Naive B cell (primary cell): ENCODE results near the gene ELAVL1. TPM values are rescaled to one million over a fixed set of nuclear protein-coding genes. Genes with fewer than 3 reads are reported as not detected.
"Not testable (repeated sequence)": the region's sequence is repeated elsewhere in the genome, so short reads cannot be mapped to it uniquely, and the experiment has no call there.

Experiments used
- ATAC-seq, 2 donors: fragments of 150-1000 bp; cut with Tn5 transposase; 2 replicates each; pipeline ENCODE4 v1.10.0; 2021; ENCODE audit warnings: low read depth in 2 of 2, mild to moderate bottlenecking in 2 of 2, moderate library complexity in 2 of 2
- DNase-seq: peaks from one replicate; pipeline ENCODE4 v3.0.0; 2022
- H3K27ac Mint-ChIP-seq, 6 donors: one replicate each; pipeline ENCODE4 v1.8.0; 2020 to 2022; ENCODE audit warnings: mild to moderate bottlenecking in 6 of 6, mixed read lengths in 6 of 6, moderate library complexity in 5 of 6, inconsistent platforms in 2 of 6
- H3K27me3 Mint-ChIP-seq, 3 donors: one replicate each; pipeline ENCODE4 v1.8.0; 2021 to 2022; ENCODE audit warnings: mixed read lengths in 3 of 3, mild to moderate bottlenecking in 1 of 3
- H3K36me3 Mint-ChIP-seq, 2 donors: one replicate each; pipeline ENCODE4 v1.8.0; 2020 to 2022; ENCODE audit warnings: mixed read lengths in 2 of 2, inconsistent platforms in 1 of 2, mild to moderate bottlenecking in 1 of 2
- H3K4me1 Mint-ChIP-seq, 3 donors: one replicate each; pipeline ENCODE4 v1.8.0; 2020 to 2022; ENCODE audit warnings: mixed read lengths in 3 of 3, inconsistent platforms in 1 of 3, mild to moderate bottlenecking in 1 of 3, moderate library complexity in 1 of 3
- H3K4me3 Mint-ChIP-seq, 8 donors: one replicate each; pipeline ENCODE4 v1.8.0; 2020 to 2022; ENCODE audit warnings: mild to moderate bottlenecking in 8 of 8, mixed read lengths in 8 of 8, moderate library complexity in 8 of 8, inconsistent platforms in 2 of 8
- H3K9me3 Mint-ChIP-seq, 7 donors: one replicate each; pipeline ENCODE4 v1.8.0; 2020 to 2022; ENCODE audit warnings: mixed read lengths in 7 of 7, mild to moderate bottlenecking in 5 of 7, inconsistent platforms in 2 of 7, moderate library complexity in 1 of 7
- polyA plus RNA-seq, 6 donors: library from polyadenylated mRNA; unstranded; fragments of 300-500 nt; fragmentation: Illumina TruSeq; gene quantifications; one replicate each; pipeline ENCODE4 v1.2.3, GENCODE V29; 2021; ENCODE audit warnings: low read depth in 6 of 6

Gene ELAVL1
- polyA plus RNA-seq, 6 donors from 2014 or later = 49.9 to 74.3 (median 59.4) TPM

DNA sequence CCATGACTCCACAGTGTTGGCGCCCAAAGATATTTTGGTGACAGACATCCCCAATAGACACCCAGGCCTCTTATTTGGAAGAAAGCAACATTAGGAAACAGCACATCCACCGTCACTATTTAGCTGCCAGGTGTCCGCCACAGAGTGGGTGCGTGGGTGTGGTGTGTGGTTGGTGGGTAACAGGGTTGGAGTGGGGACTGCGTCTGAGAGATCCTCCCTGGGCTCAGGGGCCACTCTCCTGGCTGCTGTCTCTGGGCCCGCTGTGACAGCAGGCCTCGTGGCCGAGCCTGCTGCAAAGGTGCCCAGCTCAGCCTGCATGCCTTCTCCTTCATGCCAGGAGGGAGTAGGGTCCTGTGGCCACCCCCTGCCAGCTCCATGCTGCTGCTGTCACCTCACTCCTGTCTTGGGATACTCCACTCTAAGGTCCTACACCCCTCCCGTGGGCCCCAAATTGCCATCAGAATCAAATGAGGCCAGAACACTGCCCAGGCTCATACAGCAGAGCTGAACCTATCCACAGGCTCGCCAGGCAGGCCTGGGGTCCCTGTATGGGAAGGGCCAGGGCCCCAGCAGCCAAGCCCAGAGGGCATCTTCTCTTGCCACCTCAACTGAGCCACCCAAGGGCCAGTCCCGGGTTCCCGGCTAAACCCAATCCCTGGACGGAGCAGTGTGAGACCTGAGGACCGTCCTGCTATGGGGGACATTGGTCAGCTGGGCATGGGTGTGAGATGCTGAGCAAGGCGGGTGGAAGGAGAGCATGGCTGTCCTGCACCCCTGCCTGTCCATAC lies 37.2 kb downstream of the ELAVL1 start:
- no peaks in the 10 kb centered on the region for H3K9me3 Mint-ChIP-seq
- H3K27ac Mint-ChIP-seq = peak overlapping the region in 1 of 6 donors; percentile 28
- peaks cover 11% of the 10 kb centered on the region in 2 donors for H3K36me3 Mint-ChIP-seq
- no peak for DNase-seq
- H3K4me1 Mint-ChIP-seq = peaks cover 0 to 4% (median 0%) of the 10 kb centered on the region in 3 donors
- H3K27me3 Mint-ChIP-seq = no peaks in the 10 kb centered on the region
- ATAC-seq = no peak
- no peak overlapping the region for H3K4me3 Mint-ChIP-seq

DNA sequence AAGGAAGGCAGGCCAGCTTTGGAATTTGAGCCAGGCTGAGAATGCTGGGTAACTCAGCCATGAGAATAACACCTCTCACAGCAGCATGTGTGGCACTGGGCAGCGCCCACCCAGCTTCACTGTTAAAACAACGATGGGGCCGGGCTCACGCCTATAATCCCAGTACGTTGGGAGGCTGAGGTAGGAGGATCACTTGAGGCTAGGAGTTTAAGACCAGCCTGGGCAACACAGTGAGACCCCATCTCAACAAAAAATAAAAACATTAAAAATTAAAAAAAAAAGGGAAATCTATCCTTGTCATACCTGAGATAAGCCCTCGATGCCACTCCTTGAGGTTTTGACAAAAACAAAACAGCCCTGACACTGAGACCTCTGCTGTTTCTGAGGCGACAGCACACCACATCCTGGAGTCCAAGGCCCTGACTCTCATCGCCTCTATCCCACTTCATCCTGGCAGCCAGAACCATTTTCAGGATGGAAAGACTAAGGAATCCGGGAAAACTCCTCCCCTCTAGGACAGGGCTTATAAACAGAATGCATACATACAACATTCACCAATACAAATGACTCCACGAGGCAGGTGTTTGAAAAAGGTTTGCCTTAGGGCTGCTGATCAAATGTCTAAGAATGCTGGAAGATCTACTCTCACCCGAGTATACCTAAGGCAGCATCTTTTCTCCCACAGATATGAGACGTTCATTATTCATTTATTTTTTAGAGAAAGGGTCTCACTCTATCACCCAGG lies 39.3 kb downstream of the ELAVL1 start:
- Mint-ChIP-seq H3K9me3 (no peaks in the 10 kb centered on the region), H3K27ac (no peak overlapping the region)

DNA sequence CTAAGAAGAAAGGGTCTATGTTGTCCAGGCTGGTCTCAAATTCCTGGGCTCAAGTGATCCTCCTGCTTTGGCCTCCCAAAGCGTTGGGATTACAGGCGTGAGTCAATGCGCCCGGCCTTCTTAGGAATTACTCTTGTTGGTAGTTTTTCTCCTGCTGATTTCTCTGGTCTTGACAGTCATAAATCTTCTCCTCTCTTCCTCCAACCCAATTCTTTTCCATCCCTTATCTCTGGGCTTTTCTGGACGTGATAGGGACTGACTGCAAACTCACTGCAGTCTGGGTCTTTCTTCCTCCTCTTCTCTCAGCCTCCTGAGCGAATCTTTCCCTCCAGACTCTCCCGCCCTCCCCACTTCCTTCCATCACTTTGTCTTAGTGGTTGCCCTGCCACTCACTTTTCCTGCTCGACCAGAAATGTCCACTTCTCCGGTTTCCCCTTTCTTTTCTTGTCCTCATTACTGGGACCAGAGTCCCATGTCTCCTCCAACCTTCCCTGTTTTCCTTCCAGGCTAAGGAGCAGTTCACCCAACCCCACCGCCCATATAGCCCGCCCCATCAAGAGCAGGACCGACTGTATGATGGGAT lies 40.1 kb downstream of the ELAVL1 start:
- Mint-ChIP-seq H3K4me1 (peaks cover 0 to 4% (median 0%) of the 10 kb centered on the region in 3 donors), H3K9me3 (no peaks in the 10 kb centered on the region), H3K27ac (peak overlapping the region in 3 of 6 donors; percentile 63 to 88 (median 80)), H3K36me3 (peaks cover 11 to 13% of the 10 kb centered on the region in 2 donors), H3K27me3 (no peaks in the 10 kb centered on the region), H3K4me3 (no peak overlapping the region)
- no peak for DNase-seq
- ATAC-seq = no peak

More for the DNA sequence above, 39.3 kb downstream of the ELAVL1 start:
- Mint-ChIP-seq H3K36me3 (peaks cover 11 to 13% of the 10 kb centered on the region in 2 donors), H3K4me1 (peaks cover 0 to 4% (median 0%) of the 10 kb centered on the region in 3 donors), H3K4me3 (no peak overlapping the region), H3K27me3 (no peaks in the 10 kb centered on the region)
- DNase-seq (no peak), ATAC-seq (no peak)

DNA sequence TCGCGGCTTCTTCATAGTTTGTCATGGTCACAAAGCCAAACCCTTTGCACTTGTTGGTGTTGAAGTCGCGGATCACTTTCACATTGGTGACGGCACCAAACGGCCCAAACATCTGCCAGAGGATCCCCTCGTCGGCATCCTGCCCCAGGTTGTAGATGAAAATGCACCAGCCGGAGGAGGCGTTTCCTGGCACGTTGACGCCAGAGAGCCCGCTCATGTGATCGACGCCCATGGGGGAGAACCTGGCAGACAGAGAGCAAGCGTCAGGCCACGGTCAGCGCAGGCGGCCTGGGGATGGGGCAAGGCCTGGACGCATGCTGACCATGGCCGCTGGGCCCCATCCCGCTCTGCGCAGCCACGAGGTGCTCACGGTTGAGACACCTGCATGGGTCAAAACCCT lies 41.9 kb downstream of the ELAVL1 start:
- Mint-ChIP-seq H3K36me3 (peaks cover 11 to 13% of the 10 kb centered on the region in 2 donors), H3K9me3 (no peaks in the 10 kb centered on the region), H3K4me1 (peaks cover 0 to 4% (median 0%) of the 10 kb centered on the region in 3 donors), H3K27me3 (no peaks in the 10 kb centered on the region), H3K4me3 (no peak overlapping the region), H3K27ac (no peak overlapping the region)
- no peak for DNase-seq
- ATAC-seq = no peak

DNA sequence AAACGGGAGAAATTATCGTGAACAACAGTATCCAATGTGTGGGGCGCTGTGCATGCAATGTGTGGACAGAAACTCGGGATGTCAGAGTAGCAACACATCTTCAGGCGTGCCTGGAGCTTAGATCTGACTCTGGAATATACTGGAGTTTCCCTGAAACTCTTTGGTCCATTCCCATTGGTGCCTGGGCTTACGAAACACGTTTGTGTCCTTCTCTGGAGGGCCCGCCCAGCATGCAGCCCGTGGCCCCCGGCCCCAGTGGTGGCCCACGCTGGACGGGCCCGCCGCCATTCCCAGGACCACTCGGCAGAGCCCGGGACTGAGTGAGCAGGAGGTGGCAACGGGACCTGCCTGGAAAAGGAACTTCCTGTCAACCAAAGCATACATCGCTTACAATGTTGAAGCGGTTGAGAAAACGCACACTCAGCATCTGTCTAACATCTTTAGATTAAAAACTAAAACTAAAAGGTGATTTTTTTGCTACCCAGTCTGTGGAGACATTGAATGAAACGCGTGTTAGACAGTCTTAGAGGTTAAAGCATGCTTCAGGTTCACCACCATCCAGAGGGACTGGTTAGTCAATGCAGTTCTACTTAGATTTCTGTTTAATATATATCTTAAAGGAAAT lies 42.7 kb downstream of the ELAVL1 start:
- Mint-ChIP-seq H3K27ac (no peak overlapping the region), H3K9me3 (no peaks in the 10 kb centered on the region), H3K36me3 (peaks cover 11 to 13% of the 10 kb centered on the region in 2 donors), H3K27me3 (no peaks in the 10 kb centered on the region), H3K4me1 (peaks cover 0 to 4% (median 0%) of the 10 kb centered on the region in 3 donors), H3K4me3 (no peak overlapping the region)
- ATAC-seq (no peak), DNase-seq (no peak)

DNA sequence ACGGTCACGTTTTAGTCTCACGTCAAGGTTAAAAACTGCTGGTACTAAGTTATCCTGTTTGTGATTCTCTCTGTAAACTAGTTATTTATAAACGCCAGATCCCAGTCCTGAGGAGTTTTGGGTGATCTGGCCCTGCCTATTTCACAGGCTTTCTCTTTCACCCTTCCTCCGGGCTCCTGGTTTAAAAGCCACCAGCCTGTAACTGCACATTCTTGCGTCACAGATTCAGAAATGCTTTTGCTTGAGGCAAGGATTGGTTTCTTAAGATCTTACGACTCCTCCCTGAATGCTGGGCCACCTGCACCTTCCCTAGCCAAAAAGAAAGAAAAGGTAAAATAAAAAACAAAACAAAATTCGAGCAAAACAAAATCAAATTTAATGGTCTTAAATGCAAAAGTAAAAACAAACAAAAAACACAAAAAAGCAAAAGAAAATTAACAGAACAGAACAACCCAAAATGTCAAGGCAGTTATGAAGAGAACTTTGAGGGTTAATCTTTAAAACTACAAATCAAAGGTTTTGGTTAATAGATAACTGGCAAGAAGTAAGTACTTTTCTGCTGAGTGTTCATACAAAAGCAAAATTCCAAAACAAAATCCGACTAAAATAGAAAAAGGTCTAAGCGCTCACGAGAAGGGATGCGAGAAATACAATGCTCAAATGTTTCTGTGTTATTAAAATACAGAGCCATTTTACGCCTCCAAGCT lies 43.4 kb downstream of the ELAVL1 start:
- Mint-ChIP-seq H3K36me3 (peaks cover 8 to 11% of the 10 kb centered on the region in 2 donors), H3K9me3 (no peaks in the 10 kb centered on the region), H3K27ac (peak overlapping the region in 2 of 6 donors; percentile 69 to 79), H3K27me3 (no peaks in the 10 kb centered on the region), H3K4me1 (peaks cover 0 to 4% (median 0%) of the 10 kb centered on the region in 3 donors), H3K4me3 (no peak overlapping the region)
- ATAC-seq = no peak
- DNase-seq = no peak

DNA sequence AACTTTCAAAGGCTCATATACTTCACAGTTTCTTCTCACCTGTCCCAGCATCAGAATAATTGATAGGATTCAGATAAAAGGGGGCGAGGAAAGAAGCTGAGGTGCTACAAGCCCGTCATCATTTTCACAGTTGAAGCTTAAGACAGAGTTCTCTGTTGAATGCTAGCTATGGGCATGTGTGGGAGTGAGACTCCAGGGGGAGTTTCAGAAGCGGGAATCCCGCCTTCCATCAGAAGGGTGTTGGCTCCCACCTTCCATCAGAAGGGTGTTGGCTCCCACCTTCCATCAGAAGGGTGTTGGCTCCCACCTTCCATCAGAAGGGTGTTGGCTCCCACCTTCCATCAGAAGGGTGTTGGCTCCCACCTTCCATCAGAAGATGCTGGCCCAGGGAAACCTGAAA lies 44.4 kb downstream of the ELAVL1 start:
- H3K36me3 Mint-ChIP-seq, H3K27me3 Mint-ChIP-seq, ATAC-seq, H3K4me1 Mint-ChIP-seq, DNase-seq, H3K4me3 Mint-ChIP-seq, H3K9me3 Mint-ChIP-seq: not testable (repeated sequence)
- H3K27ac Mint-ChIP-seq = peak overlapping the region in 1 of 6 donors; percentile 30

DNA sequence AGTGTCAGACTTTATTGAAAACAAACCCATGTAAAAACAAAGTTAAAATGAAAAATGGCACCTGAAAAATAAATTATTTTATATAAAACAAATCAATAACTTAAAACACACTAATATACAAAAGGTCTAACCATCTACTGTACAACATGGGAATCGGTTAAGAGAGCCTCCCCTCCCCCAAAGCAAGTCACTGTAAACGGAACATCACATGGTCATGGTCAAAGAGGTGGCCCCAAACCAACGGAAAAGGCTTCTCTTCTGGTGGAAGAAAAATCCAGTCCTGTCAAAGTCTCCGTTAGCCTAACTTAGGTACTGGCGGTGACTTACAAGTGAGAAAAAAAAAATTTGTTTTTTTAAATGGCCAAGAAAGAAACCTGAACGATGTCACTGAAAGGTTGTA lies 46.2 kb downstream of the ELAVL1 start:
- Mint-ChIP-seq H3K27me3 (no peaks in the 10 kb centered on the region), H3K4me1 (peaks cover 0 to 2% (median 0%) of the 10 kb centered on the region in 3 donors), H3K36me3 (peaks cover 0 to 4% of the 10 kb centered on the region in 2 donors), H3K27ac (no peak overlapping the region), H3K9me3 (no peaks in the 10 kb centered on the region), H3K4me3 (no peak overlapping the region)
- ATAC-seq = no peak
- no peak for DNase-seq

DNA sequence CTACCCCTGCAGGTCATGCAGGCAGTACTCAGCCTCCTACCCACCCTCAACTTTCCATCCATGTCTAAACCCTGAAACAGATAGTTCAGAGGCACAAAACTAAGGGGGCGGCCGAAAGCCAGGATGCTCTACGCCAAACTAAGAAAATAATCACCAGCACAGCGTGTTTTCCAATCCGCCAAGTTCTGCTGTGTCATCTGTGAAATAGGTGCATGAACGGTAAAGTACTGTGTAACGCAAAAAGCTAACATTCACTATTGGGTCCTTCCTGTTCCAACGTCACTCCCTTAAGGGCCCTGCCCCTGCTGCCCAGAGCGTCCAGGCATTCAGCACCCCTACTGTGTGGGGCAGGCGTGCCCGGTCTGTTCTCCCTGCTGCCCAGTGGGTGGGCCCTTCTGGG lies 49.7 kb downstream of the ELAVL1 start:
- no peaks in the 10 kb centered on the region for H3K36me3 Mint-ChIP-seq
- H3K4me1 Mint-ChIP-seq = peaks cover 0 to 3% (median 2%) of the 10 kb centered on the region in 3 donors
- no peaks in the 10 kb centered on the region for H3K9me3 Mint-ChIP-seq
- no peak for ATAC-seq
- H3K27ac Mint-ChIP-seq = peak overlapping the region in 1 of 6 donors; percentile 10
- H3K4me3 Mint-ChIP-seq = no peak overlapping the region
- no peaks in the 10 kb centered on the region for H3K27me3 Mint-ChIP-seq
- DNase-seq = no peak

DNA sequence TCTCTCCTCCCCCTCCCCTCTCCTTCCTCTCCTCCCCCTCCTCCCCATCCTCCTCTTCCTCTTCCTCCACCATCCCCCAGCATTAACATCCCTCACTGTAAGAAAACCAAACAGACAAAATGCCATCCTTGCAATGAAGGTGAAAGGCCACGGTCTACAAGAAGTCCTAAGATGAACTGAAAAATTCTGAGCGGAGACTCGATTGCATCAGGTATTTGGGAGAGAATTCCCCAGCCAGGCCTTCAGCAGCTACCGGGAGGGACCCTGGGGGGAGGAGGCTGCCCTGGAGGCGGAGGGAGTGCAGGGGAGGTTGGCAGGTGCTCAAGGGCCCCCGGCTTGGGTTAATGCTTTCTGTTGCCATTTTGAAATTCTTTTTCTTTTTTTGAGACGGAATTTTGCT lies 51.9 kb downstream of the ELAVL1 start:
- H3K4me1 Mint-ChIP-seq = peaks cover 0 to 3% (median 2%) of the 10 kb centered on the region in 3 donors
- H3K4me3 Mint-ChIP-seq = no peak overlapping the region
- H3K9me3 Mint-ChIP-seq = no peaks in the 10 kb centered on the region
- DNase-seq = no peak
- no peaks in the 10 kb centered on the region for H3K27me3 Mint-ChIP-seq
- no peaks in the 10 kb centered on the region for H3K36me3 Mint-ChIP-seq
- H3K27ac Mint-ChIP-seq = peak overlapping the region in 2 of 6 donors; percentile 68 to 78
- ATAC-seq = no peak

DNA sequence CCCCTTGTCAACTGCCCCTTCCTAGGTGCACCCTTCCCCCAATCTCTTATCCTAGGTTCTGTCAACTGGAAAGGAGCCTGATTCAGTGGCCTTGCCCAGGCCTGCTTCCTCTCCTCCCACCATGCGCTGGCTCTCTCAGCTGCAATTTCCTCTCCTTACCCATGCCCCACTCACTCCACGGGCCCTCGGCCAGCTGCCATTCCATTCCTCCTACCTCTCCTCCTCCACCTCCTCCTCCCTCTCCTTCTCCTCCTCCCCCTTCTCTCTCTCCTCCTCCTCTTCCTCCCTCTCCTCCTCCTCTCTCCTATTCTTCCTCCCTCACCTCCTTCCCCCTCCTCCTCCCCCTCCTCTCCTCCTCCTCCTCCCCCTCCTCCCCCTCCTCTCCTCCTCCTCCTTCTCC lies 52.4 kb downstream of the ELAVL1 start:
- H3K27ac Mint-ChIP-seq = no peak overlapping the region
- H3K4me1 Mint-ChIP-seq = peaks cover 0 to 3% (median 2%) of the 10 kb centered on the region in 3 donors
- no peak for ATAC-seq

DNA sequence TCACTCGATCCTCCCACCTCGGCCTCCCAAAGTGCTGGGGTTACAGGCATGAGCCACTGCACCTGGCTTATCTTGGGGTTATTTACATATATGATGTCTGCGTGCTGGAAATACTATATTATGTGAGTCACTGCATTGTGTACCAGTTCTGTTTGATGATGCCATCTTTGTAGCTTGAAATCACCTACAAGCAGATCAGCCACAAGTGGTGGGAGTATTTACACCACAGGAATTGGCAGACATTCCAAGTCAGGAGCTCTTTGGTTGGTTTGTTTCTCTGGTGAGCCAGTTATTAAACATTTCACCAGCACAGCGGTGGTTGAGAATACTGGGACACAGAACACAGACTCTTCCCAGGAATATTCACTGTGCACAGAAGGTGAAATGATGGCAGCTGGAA lies 57.5 kb downstream of the ELAVL1 start:
- no peaks in the 10 kb centered on the region for H3K27me3 Mint-ChIP-seq
- DNase-seq = no peak
- peak overlapping the region in 1 of 6 donors; percentile 47 for H3K27ac Mint-ChIP-seq
- no peaks in the 10 kb centered on the region for H3K36me3 Mint-ChIP-seq
- peaks cover 12 to 22% (median 18%) of the 10 kb centered on the region in 3 donors for H3K4me1 Mint-ChIP-seq
- no peaks in the 10 kb centered on the region for H3K9me3 Mint-ChIP-seq
- H3K4me3 Mint-ChIP-seq = no peak overlapping the region
- no peak for ATAC-seq

More for the DNA sequence above, 52.4 kb downstream of the ELAVL1 start:
- no peak for DNase-seq
- no peaks in the 10 kb centered on the region for H3K9me3 Mint-ChIP-seq
- no peaks in the 10 kb centered on the region for H3K36me3 Mint-ChIP-seq
- no peaks in the 10 kb centered on the region for H3K27me3 Mint-ChIP-seq
- H3K4me3 Mint-ChIP-seq = no peak overlapping the region
